Measurements from ENCODE around the gene CABLES2.

DNA sequence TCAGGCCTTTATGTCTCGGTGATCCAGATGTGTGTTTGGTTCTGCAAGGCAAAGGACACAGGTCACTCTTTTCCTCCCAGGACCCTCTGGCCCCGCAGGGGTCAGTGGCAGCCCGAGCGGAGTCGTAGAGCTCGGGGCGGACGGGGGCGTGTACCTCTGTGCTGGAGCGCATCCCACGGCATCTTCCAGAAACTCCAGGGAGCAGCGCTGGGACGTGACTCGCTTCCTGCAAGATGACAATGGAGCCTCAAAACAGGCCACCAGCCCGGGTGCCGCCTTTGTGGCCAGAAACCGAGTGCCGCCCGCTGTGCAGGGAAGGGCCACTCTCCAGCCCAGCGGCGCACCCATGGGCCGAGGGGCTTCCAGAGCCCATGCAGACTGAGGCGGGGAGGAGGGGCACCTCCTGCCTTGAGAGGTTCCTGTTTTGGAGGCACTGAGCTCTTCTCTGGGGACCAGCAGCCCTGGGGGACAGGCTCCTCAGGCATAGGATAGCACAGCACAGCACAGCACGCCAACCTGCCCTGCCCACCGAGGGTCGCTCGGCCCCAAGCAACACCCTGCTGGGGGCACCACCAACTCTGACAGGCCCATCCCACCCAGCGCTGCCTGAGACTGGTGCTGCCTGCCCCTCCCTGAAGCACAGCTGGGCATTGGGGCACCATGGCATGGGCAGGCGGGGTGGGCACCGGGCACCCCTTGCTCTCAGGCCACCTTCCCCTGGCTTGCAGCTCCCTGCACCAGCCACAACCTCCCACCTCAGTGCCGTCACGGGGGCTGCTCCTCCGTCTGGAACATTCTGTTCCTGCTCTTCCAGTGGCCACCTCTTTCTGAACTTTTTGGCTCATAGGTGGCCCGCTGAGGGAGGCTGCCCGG is 10.5 kb downstream of the CABLES2 start:
- TF ChIP-seq POLR2A (IDR thresholded peaks at IDR 0.05; ENCODE audit: low read depth, low read length): no peak
- TF ChIP-seq POLR2AphosphoS5 (IDR thresholded peaks at IDR 0.05; ENCODE audit: low read depth, low read length): no peak
- no peak for TF ChIP-seq TAF1 (IDR thresholded peaks at IDR 0.05; ENCODE audit: borderline replicate concordance, low read depth, low read length)

Data from GM12892 (cell line).